NT2/D1 (cell line): ENCODE data around the gene CES2.

Experiments used
- DNase-seq: peaks from one replicate; pipeline ENCODE4 v3.0.0-alpha.2; 2011; ENCODE audit warnings: low read depth, low spot score
- H3K27me3 ChIP-seq: 2 replicates; pipeline ENCODE4 v1.6.0; 2011; ENCODE audit warnings: mild to moderate bottlenecking; ENCODE audit not compliant: insufficient read length, insufficient read depth
- H3K36me3 ChIP-seq: 2 replicates; pipeline ENCODE4 v1.6.1; 2011; ENCODE audit warnings: mild to moderate bottlenecking, low read length, mixed read lengths; ENCODE audit not compliant: insufficient read depth, insufficient read length
- H3K4me1 ChIP-seq: 2 replicates; pipeline ENCODE4 v1.5.1; 2011; ENCODE audit not compliant: insufficient read depth, insufficient read length
- H3K4me3 ChIP-seq: 2 replicates; pipeline ENCODE4 v1.5.1; 2011; ENCODE audit warnings: low read depth; ENCODE audit not compliant: insufficient read length
- H3K9ac ChIP-seq: 2 replicates; pipeline ENCODE4 v1.6.0; 2011; ENCODE audit warnings: low read depth; ENCODE audit not compliant: insufficient read length
- H3K9me3 ChIP-seq: 2 replicates; pipeline ENCODE4 v1.5.1; 2011; ENCODE audit warnings: mild to moderate bottlenecking, low read length; ENCODE audit not compliant: insufficient read depth
- SUZ12 ChIP-seq: IDR thresholded peaks from 2 replicates; pipeline ENCODE4 v1.6.1; 2011; ENCODE audit not compliant: insufficient read length, insufficient read depth; ENCODE audit errors: extremely low read depth
- YY1 ChIP-seq: IDR thresholded peaks from 2 replicates; pipeline ENCODE4 v1.6.1; 2011; ENCODE audit not compliant: insufficient read length, insufficient read depth
- ZNF274 ChIP-seq: IDR thresholded peaks from 2 replicates; pipeline ENCODE4 v1.6.1; 2011; ENCODE audit warnings: mild to moderate bottlenecking, low read depth, low read length

Gene CES2

DNA sequence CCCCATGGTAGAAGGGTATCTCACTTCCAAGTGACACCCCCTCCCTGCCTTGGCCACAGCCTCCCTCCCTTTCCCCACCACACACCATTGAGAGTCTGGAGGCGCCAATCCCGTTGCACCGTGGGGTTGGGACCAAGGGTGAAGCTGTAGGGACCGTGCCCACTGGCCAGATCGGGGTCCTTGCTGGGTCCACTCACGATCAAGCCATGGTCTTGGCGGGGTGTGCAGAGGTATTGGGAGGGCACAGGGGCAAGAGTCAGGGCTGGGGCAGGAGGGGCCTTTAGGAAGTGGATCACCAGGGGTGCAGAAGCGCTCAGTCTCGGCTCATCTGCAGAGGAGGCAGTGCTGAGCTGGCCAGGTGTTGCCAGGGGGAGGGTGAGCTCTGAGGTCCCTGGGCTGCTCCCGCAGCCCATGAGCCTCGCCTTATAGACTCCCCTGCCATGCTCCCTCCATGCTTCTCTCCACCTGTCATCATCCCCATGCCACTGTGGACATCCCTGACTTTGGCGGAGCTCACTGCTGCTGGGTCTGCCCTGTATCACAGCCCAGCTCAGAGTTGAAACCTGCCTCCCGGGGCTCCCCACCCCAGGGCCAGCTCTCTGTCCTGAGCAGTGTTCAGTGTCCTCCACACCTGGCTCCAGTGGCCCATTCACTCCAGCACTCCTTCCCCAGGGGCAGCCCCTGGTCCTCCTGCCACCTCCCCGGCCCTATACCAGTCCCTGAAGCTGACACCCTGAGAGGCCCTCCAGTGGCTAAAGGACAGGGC lies 25.0 kb upstream of the CES2 start:
- peaks cover 6% of the 10 kb centered on the region for H3K4me1 ChIP-seq
- peaks cover 2% of the 10 kb centered on the region for H3K27me3 ChIP-seq
- TF ChIP-seq YY1, result no peak
- no peak for TF ChIP-seq ZNF274
- TF ChIP-seq SUZ12, result no peak
- no peaks in the 10 kb centered on the region for H3K9me3 ChIP-seq
- H3K9ac ChIP-seq, result no peak overlapping the region
- no peak for DNase-seq
- H3K36me3 ChIP-seq, result no peaks in the 10 kb centered on the region
- no peak overlapping the region for H3K4me3 ChIP-seq

DNA sequence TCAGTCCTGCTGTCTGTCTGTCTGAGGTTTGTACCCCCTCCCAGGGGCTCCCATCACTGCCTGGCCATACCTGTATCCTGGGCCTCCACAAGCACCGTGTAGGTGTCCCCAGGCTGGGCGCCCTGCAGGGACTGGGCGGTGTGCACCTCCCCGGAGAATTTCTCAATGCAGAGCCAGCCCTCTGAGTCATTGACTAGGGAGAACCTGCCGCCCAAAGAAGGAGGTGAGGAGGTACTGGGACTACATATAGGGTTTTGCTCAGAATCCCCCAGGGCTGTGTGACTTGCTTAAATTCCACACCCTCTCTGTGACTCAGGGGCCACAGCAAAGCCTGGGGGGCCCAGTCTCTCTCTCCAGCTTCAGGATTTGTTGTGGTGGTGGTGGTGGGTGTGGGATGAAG lies 24.2 kb upstream of the CES2 start:
- Histone ChIP-seq H3K9ac (no peak overlapping the region), H3K4me3 (no peak overlapping the region), H3K9me3 (no peaks in the 10 kb centered on the region), H3K4me1 (no peaks in the 10 kb centered on the region), H3K36me3 (no peaks in the 10 kb centered on the region), H3K27me3 (peaks cover 5% of the 10 kb centered on the region)
- no peak for DNase-seq
- TF ChIP-seq SUZ12, result no peak

DNA sequence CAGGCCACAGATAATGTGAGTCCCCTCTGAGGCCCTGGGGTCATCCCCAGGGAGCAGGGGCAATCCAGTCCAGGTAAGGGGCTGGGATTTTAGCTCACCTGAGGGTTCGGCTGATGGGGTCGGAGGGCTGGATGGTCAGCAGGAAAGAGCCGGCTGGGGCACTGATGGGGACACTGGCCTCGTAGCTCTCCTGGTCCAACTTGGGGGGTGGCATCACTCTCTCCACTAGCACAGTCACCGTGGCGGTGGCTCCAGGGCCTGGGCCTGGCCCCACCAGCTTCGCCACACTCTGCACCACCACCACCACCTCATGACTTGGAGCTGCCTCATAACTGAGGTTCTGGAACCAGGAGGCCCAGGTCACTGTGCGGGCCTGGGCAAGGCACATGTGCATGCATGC lies 23.5 kb upstream of the CES2 start:
- H3K9ac ChIP-seq, result no peak overlapping the region
- DNase-seq, result no peak
- H3K9me3 ChIP-seq, result no peaks in the 10 kb centered on the region
- no peak for TF ChIP-seq YY1
- TF ChIP-seq ZNF274, result no peak
- no peak for TF ChIP-seq SUZ12
- H3K36me3 ChIP-seq, result no peaks in the 10 kb centered on the region
- H3K4me1 ChIP-seq, result no peaks in the 10 kb centered on the region
- H3K27me3 ChIP-seq, result peaks cover 6% of the 10 kb centered on the region
- H3K4me3 ChIP-seq, result no peak overlapping the region

DNA sequence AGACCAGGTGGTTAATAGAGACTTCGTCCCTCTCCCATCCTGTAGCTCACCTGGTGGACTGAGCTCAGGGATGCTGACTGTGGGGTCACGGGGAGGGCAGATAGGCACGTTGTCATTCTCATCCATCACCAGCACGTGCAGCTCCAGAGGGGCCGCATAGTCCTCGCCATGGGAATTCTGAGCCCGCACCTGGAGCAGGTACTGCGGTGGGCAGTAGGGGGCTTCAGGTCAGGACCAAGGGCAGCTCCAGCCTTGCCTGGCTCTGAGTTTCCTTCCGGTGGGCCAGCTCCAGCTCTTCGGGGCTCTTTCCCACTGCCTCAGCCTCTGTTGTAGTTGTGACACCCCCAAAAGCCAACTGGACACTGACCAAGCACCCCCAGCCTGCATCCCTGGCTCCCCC lies 22.2 kb upstream of the CES2 start:
- no peak overlapping the region for H3K9ac ChIP-seq
- TF ChIP-seq SUZ12 (no peak), YY1 (no peak), ZNF274 (no peak)
- no peaks in the 10 kb centered on the region for H3K9me3 ChIP-seq
- H3K27me3 ChIP-seq, result peaks cover 6% of the 10 kb centered on the region
- no peaks in the 10 kb centered on the region for H3K4me1 ChIP-seq
- no peaks in the 10 kb centered on the region for H3K36me3 ChIP-seq
- H3K4me3 ChIP-seq, result no peak overlapping the region
- DNase-seq, result no peak

DNA sequence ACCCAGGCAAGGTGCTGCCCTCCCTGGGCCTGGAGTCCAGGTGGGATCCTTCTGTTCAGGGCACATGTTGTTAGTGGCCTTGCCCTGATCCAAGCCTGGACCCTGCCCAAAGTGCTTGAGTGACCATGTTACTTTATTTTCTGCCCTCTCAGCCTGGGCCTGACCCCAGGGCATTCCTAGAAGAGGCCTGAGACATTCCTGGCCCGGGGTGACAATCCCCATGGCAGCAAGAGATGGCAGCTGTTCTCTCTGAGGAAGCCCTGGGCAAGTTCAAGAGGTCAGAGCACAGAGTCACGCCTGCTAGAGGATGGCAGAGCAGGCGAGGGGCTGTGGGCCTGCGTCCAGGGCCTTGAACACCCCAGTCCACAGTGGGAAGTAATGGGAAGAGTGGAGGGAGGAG lies 21.6 kb upstream of the CES2 start:
- H3K27me3 ChIP-seq, result peaks cover 6% of the 10 kb centered on the region
- no peak for DNase-seq
- H3K4me1 ChIP-seq, result peaks cover 1% of the 10 kb centered on the region
- H3K36me3 ChIP-seq, result no peaks in the 10 kb centered on the region
- TF ChIP-seq SUZ12 (no peak), YY1 (no peak), ZNF274 (no peak)
- no peak overlapping the region for H3K9ac ChIP-seq
- H3K4me3 ChIP-seq, result no peak overlapping the region
- no peaks in the 10 kb centered on the region for H3K9me3 ChIP-seq

DNA sequence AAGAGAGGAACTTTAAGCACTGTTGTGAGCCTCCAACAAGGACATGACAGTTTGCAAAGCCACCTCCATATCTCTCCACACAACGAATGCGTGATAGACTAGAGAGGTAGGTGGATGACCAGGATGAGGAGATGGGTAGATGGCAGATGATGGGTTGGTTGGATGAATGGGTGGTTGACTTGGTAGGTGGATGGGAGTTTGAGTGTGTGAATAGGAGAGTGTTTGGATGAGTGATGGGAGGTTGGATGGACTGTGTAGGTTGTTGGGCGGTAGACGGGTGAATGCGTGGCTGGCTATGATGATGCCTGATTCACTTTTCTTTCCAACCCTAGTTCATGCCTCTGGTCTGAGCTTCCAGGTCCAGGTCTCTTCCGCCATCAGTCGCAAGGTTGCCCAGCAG lies 20.8 kb upstream of the CES2 start:
- H3K4me3 ChIP-seq, result no peak overlapping the region

DNA sequence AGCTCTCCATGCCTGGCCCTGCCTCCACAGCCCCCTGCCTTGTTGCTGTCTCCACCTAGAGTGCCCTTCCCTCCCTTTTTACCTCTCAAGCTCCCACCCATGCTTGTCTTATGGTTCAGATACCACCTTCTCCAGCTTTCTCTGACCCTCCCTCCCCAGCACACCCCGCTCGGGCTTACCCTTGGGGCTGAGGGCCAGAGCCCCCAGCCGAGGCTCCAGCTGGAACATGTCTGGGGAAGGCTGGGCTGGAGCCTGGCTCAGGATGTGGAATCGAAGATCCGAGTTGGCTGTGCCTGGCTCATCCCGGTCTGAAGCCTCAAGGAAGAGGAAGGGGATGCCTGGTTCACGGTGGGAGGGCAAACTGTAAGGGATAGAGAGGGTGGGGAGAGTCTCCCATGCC lies 20.3 kb upstream of the CES2 start:
- Histone ChIP-seq H3K27me3 (peaks cover 10% of the 10 kb centered on the region), H3K4me3 (no peak overlapping the region), H3K4me1 (peaks cover 11% of the 10 kb centered on the region), H3K36me3 (no peaks in the 10 kb centered on the region), H3K9ac (no peak overlapping the region), H3K9me3 (no peaks in the 10 kb centered on the region)
- DNase-seq, result no peak
- no peak for TF ChIP-seq SUZ12
- no peak for TF ChIP-seq ZNF274
- no peak for TF ChIP-seq YY1

More for the DNA sequence above, 20.8 kb upstream of the CES2 start:
- TF ChIP-seq SUZ12, result no peak
- TF ChIP-seq YY1, result no peak
- no peak for TF ChIP-seq ZNF274
- DNase-seq, result no peak
- Histone ChIP-seq H3K9me3 (no peaks in the 10 kb centered on the region), H3K36me3 (no peaks in the 10 kb centered on the region), H3K27me3 (peaks cover 6% of the 10 kb centered on the region), H3K4me1 (peaks cover 6% of the 10 kb centered on the region), H3K9ac (no peak overlapping the region)
